ENCODE measurements around the gene BCAR1. TPM values are rescaled to one million over a fixed set of nuclear protein-coding genes. Genes with fewer than 3 reads are reported as not detected.

Gene BCAR1
- total and polyA plus RNA-seq, 2 of the 13 experiments (the other 11 are each of a cell fraction or from before 2014, with no cell fraction given) = 48.1 to 51.7 TPM

GRCh38 chr16:75246504-75247205 is 4.8 kb downstream of the BCAR1 start (continued):
- TF ChIP-seq ZNF770 (CRISPR knock-in tag; IDR thresholded peaks at IDR 0.05) (peak; percentile 96), ELF4 (CRISPR knock-in tag; IDR thresholded peaks at IDR 0.05; ENCODE audit: borderline replicate concordance) (no peak), MXI1 (IDR thresholded peaks at IDR 0.05; ENCODE audit: borderline replicate concordance, low read depth, low read length) (no peak), AHDC1 (CRISPR knock-in tag; IDR thresholded peaks at IDR 0.05; ENCODE audit: borderline replicate concordance) (no peak), HMG20B (CRISPR knock-in tag; conservative IDR thresholded peaks at IDR 0.05) (no peak), ZMYM3 (CRISPR knock-in tag; IDR thresholded peaks at IDR 0.05) (no peak), LCORL (IDR thresholded peaks at IDR 0.05) (no peak), LCORL (CRISPR knock-in tag; IDR thresholded peaks at IDR 0.05) (peak; percentile 18; the same call in 1 of the 2 replicates), GABPB1 (CRISPR knock-in tag; IDR thresholded peaks at IDR 0.05) (no peak; the same call in 1 of the 2 replicates), TOPORS (CRISPR knock-in tag; IDR thresholded peaks at IDR 0.05) (no peak), GFI1 (CRISPR knock-in tag; IDR thresholded peaks at IDR 0.05; ENCODE audit: borderline replicate concordance) (no peak), ZNF441 (CRISPR knock-in tag; IDR thresholded peaks at IDR 0.05; ENCODE audit: borderline replicate concordance) (no peak), FOXK2 (IDR thresholded peaks at IDR 0.05) (no peak), SMC3 (IDR thresholded peaks at IDR 0.05; ENCODE audit: low read length) (no peak), TEF (CRISPR knock-in tag; IDR thresholded peaks at IDR 0.05) (no peak), NFYC (CRISPR knock-in tag; IDR thresholded peaks at IDR 0.05) (no peak), SMAD3 (CRISPR knock-in tag; IDR thresholded peaks at IDR 0.05) (no peak), ZFP62 (CRISPR knock-in tag; IDR thresholded peaks at IDR 0.05) (no peak), ZNF101 (CRISPR knock-in tag; IDR thresholded peaks at IDR 0.05; ENCODE audit: borderline replicate concordance, low read depth) (no peak), REPIN1 (CRISPR knock-in tag; IDR thresholded peaks at IDR 0.05; ENCODE audit: borderline replicate concordance, low read depth) (0 out of 2 replicates have a peak, but pooled peaks have one; percentile 6), KDM6A (CRISPR knock-in tag; IDR thresholded peaks at IDR 0.05; ENCODE audit: low read depth) (no peak)
- TF ChIP-seq, protein P1, sequence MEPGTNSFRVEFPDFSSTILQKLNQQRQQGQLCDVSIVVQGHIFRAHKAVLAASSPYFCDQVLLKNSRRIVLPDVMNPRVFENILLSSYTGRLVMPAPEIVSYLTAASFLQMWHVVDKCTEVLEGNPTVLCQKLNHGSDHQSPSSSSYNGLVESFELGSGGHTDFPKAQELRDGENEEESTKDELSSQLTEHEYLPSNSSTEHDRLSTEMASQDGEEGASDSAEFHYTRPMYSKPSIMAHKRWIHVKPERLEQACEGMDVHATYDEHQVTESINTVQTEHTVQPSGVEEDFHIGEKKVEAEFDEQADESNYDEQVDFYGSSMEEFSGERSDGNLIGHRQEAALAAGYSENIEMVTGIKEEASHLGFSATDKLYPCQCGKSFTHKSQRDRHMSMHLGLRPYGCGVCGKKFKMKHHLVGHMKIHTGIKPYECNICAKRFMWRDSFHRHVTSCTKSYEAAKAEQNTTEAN (CRISPR knock-in tag; conservative IDR thresholded peaks at IDR 0.05) = no peak

Data from HepG2 (cell line).